ENCODE measurements around the gene TNRC6C.
"Not testable (repeated sequence)": the region's sequence is repeated elsewhere in the genome, so short reads cannot be mapped to it uniquely, and the experiment has no call there.

The TNRC6C gene

DNA sequence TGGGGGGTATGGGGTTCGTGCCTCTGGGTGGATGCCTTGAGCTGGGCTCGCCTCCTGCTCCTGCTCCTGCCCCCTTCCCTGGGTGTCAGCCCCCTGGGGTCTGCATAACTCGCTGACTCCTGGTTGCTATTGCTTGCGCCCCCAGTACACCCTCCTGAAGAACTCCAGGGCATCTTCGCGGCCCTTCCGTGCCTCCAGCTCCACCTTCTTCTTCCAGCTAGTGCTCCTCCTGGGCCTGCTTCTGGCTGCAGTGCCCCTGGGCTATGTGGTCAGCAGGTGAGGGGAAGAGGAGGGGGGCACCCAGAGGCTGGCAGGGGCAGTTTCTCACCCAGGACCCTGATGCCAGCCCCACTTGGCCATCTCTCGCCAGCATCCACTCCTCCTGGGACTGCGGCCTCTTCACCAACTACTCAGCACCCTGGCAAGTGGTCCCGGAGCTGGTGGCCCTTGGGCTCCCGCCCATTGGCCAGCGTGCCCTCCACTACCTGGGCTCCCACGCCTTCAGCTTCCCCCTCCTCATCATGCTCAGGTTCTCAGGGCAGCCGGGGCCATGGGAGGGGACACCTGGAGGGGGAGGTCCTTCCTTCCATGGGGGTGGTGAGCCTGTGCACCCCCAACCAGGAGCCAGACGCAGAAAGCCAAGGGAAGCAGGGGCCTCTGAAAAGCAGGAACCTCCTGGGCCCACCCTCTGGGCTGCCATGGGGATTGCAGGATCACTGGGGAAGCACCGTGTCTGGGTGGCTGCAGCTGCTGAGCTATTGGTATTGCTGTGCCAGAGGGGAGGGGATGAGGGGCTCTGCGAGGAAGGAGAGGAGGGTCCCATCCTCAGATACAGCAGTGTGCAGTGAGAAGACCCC is 179.9 kb downstream of the TNRC6C start:
- DNase-seq (ENCODE audit: low read depth): no peak

GRCh38 chr17:78139861-78140168 is 181.3 kb downstream of the TNRC6C start:
- DNase-seq (ENCODE audit: low read depth): not testable (repeated sequence)

- peak; percentile 85 for DNase-seq (ENCODE audit: low read depth)
These were observed 181.9 kb downstream of the TNRC6C start for GRCh38 chr17:78140169-78141051.

GRCh38 chr17:78141437-78142118 is 183.1 kb downstream of the TNRC6C start:
- DNase-seq (ENCODE audit: low read depth): no peak

DNA sequence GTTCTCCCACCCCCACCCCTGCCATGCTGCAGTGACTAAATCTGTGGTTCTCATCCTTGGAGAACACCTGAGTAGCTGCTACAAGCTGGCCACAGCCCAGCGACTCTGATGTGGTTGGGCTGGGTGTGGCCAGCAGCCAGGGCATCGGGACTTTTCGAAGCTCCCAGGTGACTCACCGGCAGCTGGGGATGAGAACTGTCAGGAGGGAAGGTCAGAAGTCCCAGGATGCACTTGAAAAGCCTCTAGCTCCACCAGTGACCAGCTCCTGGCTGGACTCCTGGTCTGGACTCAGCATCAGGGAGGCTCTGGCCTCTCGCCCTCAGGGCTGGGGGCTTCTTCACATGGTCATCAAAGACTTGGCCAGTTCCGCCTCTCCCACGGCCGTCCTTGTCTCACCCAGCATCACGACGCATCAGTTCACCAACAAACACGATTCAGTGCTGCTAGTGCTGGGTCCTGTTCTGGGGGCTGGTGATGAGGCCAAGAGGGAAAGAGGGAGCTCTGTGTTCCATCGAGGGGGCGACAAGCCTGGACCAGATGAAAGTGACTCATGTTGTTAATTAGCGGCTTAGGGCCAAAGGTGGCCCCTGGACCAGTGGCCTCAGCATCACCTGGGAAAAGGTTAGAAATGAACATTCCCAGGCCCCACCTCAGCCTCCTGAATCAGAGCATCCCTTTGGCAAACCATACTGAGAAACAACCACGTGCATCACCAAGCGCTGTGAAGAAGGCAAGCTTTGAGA is 183.8 kb downstream of the TNRC6C start:
- DNase-seq (ENCODE audit: low read depth): no peak

GRCh38 chr17:78143214-78144146 is 185.0 kb downstream of the TNRC6C start:
- DNase-seq (ENCODE audit: low read depth): no peak

- DNase-seq (ENCODE audit: low read depth): no peak
These were observed 185.7 kb downstream of the TNRC6C start for GRCh38 chr17:78144147-78144719.

- no peak for DNase-seq (ENCODE audit: low read depth)
These were observed 186.5 kb downstream of the TNRC6C start for GRCh38 chr17:78144736-78145641.

GRCh38 chr17:78146471-78146869 is 188.0 kb downstream of the TNRC6C start:
- no peak for DNase-seq (ENCODE audit: low read depth)

DNA sequence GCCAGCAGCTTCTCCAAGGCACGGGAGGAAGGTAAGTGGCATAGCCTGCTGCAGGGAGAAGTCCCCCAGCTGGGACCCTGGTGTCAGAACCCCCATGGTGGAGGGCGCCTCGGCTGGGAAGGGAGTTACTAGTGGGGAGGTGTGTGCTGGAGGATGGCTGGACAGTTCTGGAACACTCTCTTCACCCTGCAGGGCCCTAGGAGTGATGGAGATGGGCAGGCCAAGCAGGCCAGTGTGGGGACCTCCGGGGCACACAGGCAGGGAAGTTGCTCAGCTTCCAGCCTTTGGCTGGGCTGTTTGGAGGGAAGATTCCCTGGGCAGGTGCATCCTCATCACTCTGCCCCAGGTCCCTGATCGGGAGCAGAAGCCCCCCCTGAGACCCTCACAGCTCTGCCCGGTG is 188.4 kb downstream of the TNRC6C start:
- no peak for DNase-seq (ENCODE audit: low read depth)

GRCh38 chr17:78147315-78147998 is 189.0 kb downstream of the TNRC6C start:
- no peak for DNase-seq (ENCODE audit: low read depth)

DNA sequence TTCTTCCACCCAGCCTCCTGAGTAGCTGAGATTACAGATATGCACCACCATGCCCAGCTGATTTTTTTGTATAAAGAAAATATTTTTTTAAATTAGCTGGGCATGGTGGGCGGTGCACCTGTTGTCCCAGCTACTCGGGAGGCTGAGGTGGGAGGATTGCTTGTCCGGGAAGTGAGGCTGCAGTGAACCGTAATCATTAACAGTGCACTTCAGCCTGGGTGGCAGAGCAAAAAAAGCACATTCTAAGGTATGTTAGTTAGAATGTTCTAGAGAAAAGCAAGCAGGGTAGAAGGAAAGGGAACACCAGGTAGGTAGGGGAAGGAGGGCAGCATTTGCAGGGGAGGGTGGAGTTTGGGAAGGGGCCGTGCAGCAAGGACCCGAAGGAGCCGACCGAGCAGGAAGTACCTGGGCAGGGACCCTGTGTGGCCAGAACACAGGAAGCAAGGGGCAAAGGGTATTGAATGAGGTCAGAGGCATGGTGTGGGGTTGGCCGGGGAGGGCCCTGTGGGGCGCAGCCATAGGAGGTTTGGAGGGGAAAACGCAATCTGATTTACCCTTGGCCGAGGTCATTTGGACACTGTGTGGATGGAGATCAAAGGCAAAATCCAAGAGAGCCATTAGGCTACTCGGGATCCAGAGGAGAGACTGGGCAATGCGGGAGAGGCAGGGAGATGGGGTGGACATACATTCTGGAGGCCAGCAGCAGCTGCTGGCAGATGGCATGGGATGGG is 189.9 kb downstream of the TNRC6C start:
- DNase-seq (ENCODE audit: low read depth): no peak

DNA sequence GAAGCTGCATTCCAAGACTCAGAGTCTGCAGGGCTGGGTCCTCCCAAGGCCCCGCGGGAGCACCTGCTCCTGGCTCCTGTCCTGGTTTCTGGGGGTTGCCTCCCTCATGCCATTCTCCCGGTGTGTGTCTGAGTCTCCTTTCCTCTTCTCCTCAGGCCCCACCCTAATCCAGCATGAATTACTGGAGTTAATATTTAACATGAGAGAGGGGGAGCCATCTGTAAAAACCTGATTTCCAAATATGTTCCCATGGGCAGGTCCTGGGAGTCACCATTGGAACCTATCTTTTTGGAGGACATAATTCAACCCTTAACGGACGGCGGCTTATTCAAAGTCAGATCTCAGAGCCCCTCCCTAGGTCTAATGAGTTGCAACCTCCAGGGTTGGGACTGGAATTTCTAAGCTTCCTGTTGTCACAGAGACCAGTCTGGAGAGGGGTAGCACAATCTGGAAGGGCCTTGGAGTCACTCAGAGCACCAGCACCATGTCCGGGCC is 193.1 kb downstream of the TNRC6C start:
- DNase-seq (ENCODE audit: low read depth): no peak

GRCh38 chr17:78154903-78155811 is 196.7 kb downstream of the TNRC6C start:
- no peak for DNase-seq (ENCODE audit: low read depth)
